ENCODE measurements around the gene FYB1.
"Not testable (repeated sequence)": the region's sequence is repeated elsewhere in the genome, so short reads cannot be mapped to it uniquely, and the experiment has no call there.

GRCh38 chr5:39234494-39234893, 15.1 kb upstream of the FYB1 start:
- not testable (repeated sequence) for TF ChIP-seq EZH2 (IDR thresholded peaks at IDR 0.05; ENCODE audit: low read depth); CTCF (conservative IDR thresholded peaks at IDR 0.05)
